Measurements from ENCODE around the gene SPTB.

Gene SPTB

GRCh38 chr14:64825509-64825908 lies 54.2 kb downstream of the SPTB start:
- no peak overlapping the region for H3K27ac ChIP-seq
- no peak for TF ChIP-seq CTCF (conservative IDR thresholded peaks at IDR 0.05)

- no peak overlapping the region for H3K27ac ChIP-seq
- no peak for TF ChIP-seq CTCF (conservative IDR thresholded peaks at IDR 0.05)
These were observed 54.7 kb downstream of the SPTB start for GRCh38 chr14:64825006-64825405.

- H3K27ac ChIP-seq, result no peak overlapping the region
- no peak for TF ChIP-seq CTCF (conservative IDR thresholded peaks at IDR 0.05)
These were observed 55.2 kb downstream of the SPTB start for GRCh38 chr14:64824471-64824870.

GRCh38 chr14:64823305-64823861 lies 56.3 kb downstream of the SPTB start:
- peak; percentile 91 for TF ChIP-seq CTCF (conservative IDR thresholded peaks at IDR 0.05)
- H3K27ac ChIP-seq, result no peak overlapping the region; the same call in 1 of the 2 replicates

- no peak overlapping the region for H3K27ac ChIP-seq
- no peak for TF ChIP-seq CTCF (conservative IDR thresholded peaks at IDR 0.05)
These were observed 58.1 kb downstream of the SPTB start for GRCh38 chr14:64821651-64822050.

- H3K27ac ChIP-seq, result no peak overlapping the region
- TF ChIP-seq CTCF (conservative IDR thresholded peaks at IDR 0.05), result no peak
These were observed 61.6 kb downstream of the SPTB start for GRCh38 chr14:64818151-64818550.

- TF ChIP-seq CTCF (conservative IDR thresholded peaks at IDR 0.05), result no peak
- H3K27ac ChIP-seq, result no peak overlapping the region
These were observed 62.1 kb downstream of the SPTB start for GRCh38 chr14:64817631-64818030.
